GM06990 (cell line): ENCODE results near the gene BICDL1.

Experiments used
- DNase-seq: peaks from one replicate; pipeline ENCODE4 v3.0.0-alpha.2; 2011; ENCODE audit not compliant: insufficient read length; ENCODE audit errors: extremely low read depth
- H3K27me3 ChIP-seq: replicated peaks from 2 replicates; pipeline ENCODE4 v1.6.0; 2011; ENCODE audit warnings: low read length; ENCODE audit not compliant: control insufficient read depth, insufficient read depth
- H3K36me3 ChIP-seq: 2 replicates; pipeline ENCODE4 v1.5.1; 2011; ENCODE audit warnings: low read length; ENCODE audit not compliant: control insufficient read depth, insufficient read depth
- H3K4me3 ChIP-seq: replicated peaks from 2 replicates; pipeline ENCODE4 v1.5.1; 2011; ENCODE audit warnings: low read depth, mild to moderate bottlenecking, control low read depth, low read length
- TF ChIP-seq, protein P1 (sequence below): IDR thresholded peaks from 2 replicates; pipeline ENCODE4 v1.5.1; 2011; ENCODE audit warnings: low read length, control low read depth, mild to moderate bottlenecking, inconsistent platforms; ENCODE audit not compliant: insufficient read depth, poor library complexity, severe bottlenecking

The BICDL1 gene

DNA sequence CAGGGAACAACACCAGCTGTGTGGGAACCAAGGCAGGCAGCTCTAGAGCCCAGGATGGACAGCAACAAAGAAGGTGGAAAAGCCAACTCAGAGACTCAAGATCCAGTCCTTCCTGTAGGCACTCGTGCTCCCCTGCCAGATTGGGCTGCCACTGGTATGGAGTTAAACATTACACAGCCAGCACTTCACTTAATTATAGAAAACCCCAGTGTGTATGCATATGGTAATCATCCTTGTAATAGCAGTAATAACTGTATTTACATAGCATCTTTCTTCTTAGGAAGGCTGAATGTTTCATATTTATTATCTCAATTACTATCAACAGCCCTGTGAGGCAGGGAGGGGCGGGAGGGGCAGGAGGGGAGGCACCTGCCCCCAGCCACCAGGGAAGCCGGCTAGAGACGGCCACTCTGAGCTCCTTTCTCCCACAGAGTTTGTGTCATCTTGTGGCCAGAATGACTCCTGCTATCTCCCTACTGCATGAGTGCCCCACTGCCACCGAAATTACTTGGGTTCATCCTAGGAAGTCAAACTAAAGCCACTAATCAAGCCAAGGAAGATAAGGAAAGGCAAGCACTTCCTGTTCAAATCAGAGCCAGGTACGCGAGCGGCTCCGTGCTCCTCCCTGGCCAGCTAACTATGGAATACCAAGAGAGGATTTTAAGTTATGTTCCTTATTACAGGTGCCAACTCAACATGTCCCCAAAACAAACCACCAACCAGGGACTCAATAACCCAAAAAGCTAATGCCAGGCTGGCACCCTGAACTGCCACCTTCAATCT is 143.2 kb downstream of the BICDL1 start:
- peaks cover 57% of the 10 kb centered on the region for H3K36me3 ChIP-seq

DNA sequence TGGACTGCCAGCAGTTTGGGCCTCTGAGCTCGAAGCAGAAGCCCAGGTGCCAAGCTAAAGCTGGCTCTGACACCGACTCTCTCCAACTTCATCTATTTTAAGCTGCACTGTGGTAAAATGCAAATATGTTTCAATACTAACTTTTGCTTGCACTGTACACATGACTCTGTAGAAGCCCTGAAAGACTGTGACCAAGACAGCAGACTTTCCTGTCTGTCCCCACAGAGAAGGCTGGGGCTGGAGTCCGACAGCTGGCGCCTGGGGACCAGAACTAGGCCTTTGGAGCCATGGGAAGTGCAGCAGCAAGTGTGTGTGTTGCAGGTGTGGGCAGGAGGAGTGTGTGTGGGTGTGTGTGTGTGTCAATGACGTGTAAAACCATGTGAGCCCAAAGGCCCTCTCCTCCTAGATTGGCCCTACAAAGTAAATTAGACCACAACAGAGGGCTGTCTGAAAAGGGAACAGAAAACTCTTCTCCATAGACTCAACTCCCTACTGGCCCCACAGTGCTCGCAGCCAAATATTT is 143.9 kb downstream of the BICDL1 start:
- TF ChIP-seq, protein P1, sequence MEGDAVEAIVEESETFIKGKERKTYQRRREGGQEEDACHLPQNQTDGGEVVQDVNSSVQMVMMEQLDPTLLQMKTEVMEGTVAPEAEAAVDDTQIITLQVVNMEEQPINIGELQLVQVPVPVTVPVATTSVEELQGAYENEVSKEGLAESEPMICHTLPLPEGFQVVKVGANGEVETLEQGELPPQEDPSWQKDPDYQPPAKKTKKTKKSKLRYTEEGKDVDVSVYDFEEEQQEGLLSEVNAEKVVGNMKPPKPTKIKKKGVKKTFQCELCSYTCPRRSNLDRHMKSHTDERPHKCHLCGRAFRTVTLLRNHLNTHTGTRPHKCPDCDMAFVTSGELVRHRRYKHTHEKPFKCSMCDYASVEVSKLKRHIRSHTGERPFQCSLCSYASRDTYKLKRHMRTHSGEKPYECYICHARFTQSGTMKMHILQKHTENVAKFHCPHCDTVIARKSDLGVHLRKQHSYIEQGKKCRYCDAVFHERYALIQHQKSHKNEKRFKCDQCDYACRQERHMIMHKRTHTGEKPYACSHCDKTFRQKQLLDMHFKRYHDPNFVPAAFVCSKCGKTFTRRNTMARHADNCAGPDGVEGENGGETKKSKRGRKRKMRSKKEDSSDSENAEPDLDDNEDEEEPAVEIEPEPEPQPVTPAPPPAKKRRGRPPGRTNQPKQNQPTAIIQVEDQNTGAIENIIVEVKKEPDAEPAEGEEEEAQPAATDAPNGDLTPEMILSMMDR: no peak
- peak; percentile 83 for DNase-seq
- Histone ChIP-seq H3K4me3 (no peak overlapping the region), H3K27me3 (no peaks in the 10 kb centered on the region), H3K36me3 (peaks cover 60% of the 10 kb centered on the region)

More for the DNA sequence above, 143.2 kb downstream of the BICDL1 start:
- DNase-seq: no peak
- no peak overlapping the region for H3K4me3 ChIP-seq
- TF ChIP-seq, protein P1: no peak
- no peaks in the 10 kb centered on the region for H3K27me3 ChIP-seq

DNA sequence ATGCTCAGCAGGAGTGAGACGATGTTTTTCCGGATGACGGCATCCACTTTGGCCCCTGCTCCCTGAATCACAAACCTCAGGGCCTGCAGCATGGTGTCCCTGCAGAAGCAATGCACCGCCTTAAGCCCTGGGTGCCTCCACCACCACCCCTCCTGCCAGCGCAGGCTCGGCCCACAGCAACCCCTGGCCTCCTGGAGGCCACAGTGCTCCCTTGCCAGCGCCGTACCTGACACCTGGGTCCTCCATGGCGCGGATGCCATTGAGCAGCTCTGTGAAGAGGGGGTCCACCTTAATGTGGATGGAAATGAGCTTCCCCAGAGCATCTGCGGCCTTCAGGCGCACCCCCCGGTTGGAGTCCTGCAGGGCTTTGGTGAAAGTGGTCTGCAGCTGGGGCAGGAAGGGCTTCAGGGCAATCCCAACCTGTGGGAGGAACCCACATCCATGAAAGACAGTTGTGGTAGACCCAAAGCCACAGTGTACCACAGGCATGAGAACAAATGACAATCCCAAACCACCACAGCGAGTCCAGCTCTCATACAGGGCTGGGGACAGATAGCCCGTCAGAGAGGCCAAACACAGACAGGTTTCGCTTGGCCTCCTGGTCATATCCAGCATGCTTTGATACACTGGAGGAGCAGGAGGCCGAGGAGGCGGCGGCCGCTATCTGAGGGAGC is 145.4 kb downstream of the BICDL1 start:
- DNase-seq: no peak
- peaks cover 65% of the 10 kb centered on the region for H3K36me3 ChIP-seq
- H3K4me3 ChIP-seq: no peak overlapping the region
- TF ChIP-seq, protein P1: no peak
- no peaks in the 10 kb centered on the region for H3K27me3 ChIP-seq

DNA sequence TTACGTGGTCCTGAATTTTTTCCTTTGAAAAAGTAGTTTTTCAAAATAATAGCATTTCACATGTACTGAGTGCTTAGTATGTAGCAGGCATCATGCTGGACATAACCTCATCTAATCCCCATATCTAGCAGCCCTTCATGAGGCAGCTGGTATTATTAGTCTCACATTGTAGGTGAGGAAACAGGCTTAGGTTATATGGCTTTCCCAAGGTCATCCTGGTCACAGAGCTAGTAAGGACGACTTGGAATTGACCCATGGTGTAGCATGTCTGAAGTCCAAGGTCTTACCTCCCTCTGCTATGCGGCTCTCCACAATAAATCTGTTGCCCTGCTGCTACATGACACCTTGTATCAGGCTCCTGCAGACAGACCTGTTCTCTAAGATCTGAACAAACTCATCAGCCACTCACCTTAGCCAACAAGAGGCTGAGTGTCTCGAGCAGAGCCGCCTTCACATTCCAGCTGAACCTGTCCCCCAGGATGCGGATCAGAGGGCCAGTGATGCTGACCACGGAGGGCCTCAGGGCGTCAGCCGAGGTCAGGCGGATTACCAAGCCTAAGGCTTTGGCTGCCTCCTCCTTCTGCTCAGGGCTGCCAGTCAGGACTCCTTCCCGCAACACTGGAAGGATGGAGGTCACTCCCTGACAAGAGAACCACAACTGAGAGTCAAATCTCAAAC is 147.2 kb downstream of the BICDL1 start:
- Histone ChIP-seq H3K36me3 (peaks cover 62% of the 10 kb centered on the region), H3K27me3 (no peaks in the 10 kb centered on the region), H3K4me3 (no peak overlapping the region)
- TF ChIP-seq, protein P1: no peak
- no peak for DNase-seq

DNA sequence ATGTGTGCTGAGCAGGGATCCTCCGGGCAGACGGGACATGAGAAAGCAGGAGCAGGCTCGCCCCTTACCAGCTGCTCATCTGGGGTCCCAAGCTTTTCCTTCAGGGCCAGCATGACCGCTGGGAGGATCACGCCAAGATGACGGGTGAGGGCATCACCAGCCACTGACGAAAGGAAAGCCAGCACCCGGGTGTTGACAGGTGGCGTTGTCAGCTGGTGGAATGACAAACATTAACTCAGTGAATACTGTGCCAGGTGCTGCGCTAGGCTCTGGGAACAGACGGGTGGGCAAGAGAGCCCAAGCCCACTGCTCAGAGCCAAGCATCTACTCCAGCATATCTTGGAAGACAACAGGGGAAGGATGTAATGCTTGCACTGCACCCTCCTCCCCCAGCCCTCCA is 148.8 kb downstream of the BICDL1 start:
- Histone ChIP-seq H3K36me3 (peaks cover 67% of the 10 kb centered on the region), H3K4me3 (no peak overlapping the region), H3K27me3 (no peaks in the 10 kb centered on the region)
- DNase-seq: no peak
- TF ChIP-seq, protein P1: no peak
